Lower leg skin (tissue), 4 donors: ENCODE data around the gene SLC1A1. TPM values are rescaled to one million over a fixed set of nuclear protein-coding genes. Genes with fewer than 3 reads are reported as not detected.

Experiments used
- DNase-seq, 2 donors: peaks; one replicate each; pipeline ENCODE4 v3.0.0-alpha.2; 2019; ENCODE audit warnings: low spot score in 2 of 2
- H3K4me3 ChIP-seq: fragments of 200-600 bp; sonication (generic); 2 replicates; pipeline ENCODE4 v1.5.1; 2017; ENCODE audit warnings: mild to moderate bottlenecking, low read depth; ENCODE audit not compliant: poor library complexity, severe bottlenecking
- POLR2A ChIP-seq, 2 donors: fragments of 450-650 bp; IDR thresholded peaks; one replicate each; pipeline ENCODE4 v1.6.1; 2016 to 2017; ENCODE audit warnings: antibody characterized with exemption in 2 of 2, mild to moderate bottlenecking in 1 of 2, moderate library complexity in 1 of 2
- WGBS, 2 donors: methylation state at CpG; one replicate each; pipeline ENCODE4 v1.1.5; 2018; 5-methylcytosine and 5-hydroxymethylcytosine counted together
- intact Hi-C: fragments of 100-400 bp; cut with DNase I; formaldehyde crosslinking; loops from one replicate; pipeline ENCODE4 v1.15.0; 2023; ENCODE audit warnings: low total_unique reads
- total RNA-seq, 4 donors: library from RNA; depleted of rRNA; stranded (reverse); fragments of >200 nt; gene quantifications; one replicate each; pipeline ENCODE4 v1.1.0, GENCODE V29; 2016
- TF ChIP-seq, protein P1 (sequence below), 3 donors: fragments of 450-650 bp; IDR thresholded peaks; one replicate each; pipeline ENCODE4 v1.5.1; 2016; ENCODE audit warnings: antibody characterized with exemption in 3 of 3, mild to moderate bottlenecking in 3 of 3, moderate library complexity in 2 of 3

The SLC1A1 gene
- total RNA-seq, 4 donors from 2014 or later: 1.1 to 2.2 (median 2.0) TPM

- intact Hi-C loops: no loop called here
- no peak overlapping the region for H3K4me3 ChIP-seq
- TF ChIP-seq, protein P1, sequence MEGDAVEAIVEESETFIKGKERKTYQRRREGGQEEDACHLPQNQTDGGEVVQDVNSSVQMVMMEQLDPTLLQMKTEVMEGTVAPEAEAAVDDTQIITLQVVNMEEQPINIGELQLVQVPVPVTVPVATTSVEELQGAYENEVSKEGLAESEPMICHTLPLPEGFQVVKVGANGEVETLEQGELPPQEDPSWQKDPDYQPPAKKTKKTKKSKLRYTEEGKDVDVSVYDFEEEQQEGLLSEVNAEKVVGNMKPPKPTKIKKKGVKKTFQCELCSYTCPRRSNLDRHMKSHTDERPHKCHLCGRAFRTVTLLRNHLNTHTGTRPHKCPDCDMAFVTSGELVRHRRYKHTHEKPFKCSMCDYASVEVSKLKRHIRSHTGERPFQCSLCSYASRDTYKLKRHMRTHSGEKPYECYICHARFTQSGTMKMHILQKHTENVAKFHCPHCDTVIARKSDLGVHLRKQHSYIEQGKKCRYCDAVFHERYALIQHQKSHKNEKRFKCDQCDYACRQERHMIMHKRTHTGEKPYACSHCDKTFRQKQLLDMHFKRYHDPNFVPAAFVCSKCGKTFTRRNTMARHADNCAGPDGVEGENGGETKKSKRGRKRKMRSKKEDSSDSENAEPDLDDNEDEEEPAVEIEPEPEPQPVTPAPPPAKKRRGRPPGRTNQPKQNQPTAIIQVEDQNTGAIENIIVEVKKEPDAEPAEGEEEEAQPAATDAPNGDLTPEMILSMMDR (IDR thresholded peaks at IDR 0.05): no peak
- no peak for TF ChIP-seq POLR2A (IDR thresholded peaks at IDR 0.05)
- WGBS, 2 donors: 88 to 90% methylated on average over 7 of the region's 7 CpGs
- DNase-seq: no peak
Observed at GRCh38 chr9:4574657-4575243, 84.5 kb downstream of the SLC1A1 start.

DNA sequence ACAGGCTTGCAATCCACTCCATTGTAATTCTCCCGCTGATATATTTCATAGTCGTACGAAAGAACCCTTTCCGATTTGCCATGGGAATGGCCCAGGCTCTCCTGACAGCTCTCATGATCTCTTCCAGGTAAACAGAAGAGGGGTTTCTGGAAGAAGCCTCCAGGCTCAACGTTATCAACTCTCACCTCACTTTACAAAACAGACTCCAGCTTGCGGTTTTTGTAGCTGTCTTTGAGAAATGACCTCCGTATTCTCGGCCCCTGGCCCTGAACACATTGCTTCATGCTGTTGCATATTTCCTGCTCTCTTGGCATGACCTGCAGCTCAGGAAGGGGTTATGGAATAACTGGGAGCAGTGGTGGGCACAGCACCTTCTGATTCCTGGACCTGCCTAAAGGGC, 85.7 kb downstream of the SLC1A1 start:
- intact Hi-C loops: no loop called here
- no peak for TF ChIP-seq POLR2A (IDR thresholded peaks at IDR 0.05)
- TF ChIP-seq, protein P1 (IDR thresholded peaks at IDR 0.05): no peak
- H3K4me3 ChIP-seq: no peak overlapping the region
- DNase-seq: no peak
- 90 to 96% methylated on average over 8 of the region's 8 CpGs for WGBS, 2 donors

DNA sequence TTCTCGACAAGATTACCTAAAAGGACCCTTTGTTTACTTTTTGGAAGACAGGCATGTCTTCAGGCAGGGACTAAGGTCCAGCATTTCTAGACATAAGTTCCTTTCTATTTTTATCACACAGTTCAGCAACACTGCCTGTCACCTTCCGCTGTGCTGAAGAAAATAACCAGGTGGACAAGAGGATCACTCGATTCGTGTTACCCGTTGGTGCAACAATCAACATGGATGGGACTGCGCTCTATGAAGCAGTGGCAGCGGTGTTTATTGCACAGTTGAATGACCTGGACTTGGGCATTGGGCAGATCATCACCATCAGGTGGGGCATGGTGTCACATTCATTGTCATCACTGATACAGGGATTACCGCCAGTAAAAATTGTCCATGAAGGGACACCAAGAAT, 86.2 kb downstream of the SLC1A1 start:
- no peak for DNase-seq
- 94 to 96% methylated on average over 8 of the region's 8 CpGs for WGBS, 2 donors
- intact Hi-C loops: no loop called here
- H3K4me3 ChIP-seq: no peak overlapping the region
- TF ChIP-seq, protein P1 (IDR thresholded peaks at IDR 0.05): no peak
- TF ChIP-seq POLR2A (IDR thresholded peaks at IDR 0.05): no peak

- TF ChIP-seq POLR2A (IDR thresholded peaks at IDR 0.05): no peak
- TF ChIP-seq, protein P1 (IDR thresholded peaks at IDR 0.05): no peak
- 58 to 64% methylated on average over 2 of the region's 2 CpGs for WGBS, 2 donors
- intact Hi-C loops: no loop called here
- DNase-seq: no peak
- no peak overlapping the region for H3K4me3 ChIP-seq
Observed at GRCh38 chr9:4579001-4579400, 88.7 kb downstream of the SLC1A1 start.

DNA sequence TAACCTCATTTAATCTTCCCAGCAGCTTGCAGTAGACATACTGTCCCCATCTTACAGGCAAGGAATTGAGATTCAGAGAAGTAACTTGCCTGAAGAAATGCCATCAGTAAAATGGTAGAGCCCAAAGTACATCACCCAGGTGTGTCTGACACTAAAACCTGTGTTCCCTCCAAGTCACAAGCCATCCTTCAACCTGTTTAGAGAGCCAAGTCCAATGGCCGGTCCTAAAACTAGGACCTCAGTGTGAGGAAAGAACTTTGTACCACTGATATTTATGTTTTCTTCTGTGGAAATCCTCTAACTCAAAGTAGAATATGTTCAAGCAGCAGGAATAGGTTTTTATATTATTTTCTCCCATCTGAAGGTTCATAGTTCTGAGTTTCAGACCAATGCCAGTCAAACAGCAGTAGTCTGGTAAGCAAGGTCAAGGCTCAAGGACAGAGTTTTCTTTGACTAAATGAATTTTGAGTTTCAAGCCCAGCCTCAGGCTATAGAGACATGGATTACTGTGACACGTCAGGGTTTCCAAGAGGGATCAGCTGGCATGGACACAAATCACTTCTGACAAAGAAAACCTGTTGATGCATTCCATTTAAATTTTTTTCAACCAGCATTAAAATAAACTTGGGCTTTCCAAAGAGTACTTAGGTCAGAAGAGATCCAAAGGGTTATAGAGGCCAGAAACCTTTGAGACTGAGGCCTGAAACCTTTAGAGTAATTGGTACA, 90.9 kb downstream of the SLC1A1 start:
- 65 to 75% methylated on average over 2 of the region's 2 CpGs for WGBS, 2 donors
- no peak for TF ChIP-seq POLR2A (IDR thresholded peaks at IDR 0.05)
- TF ChIP-seq, protein P1 (IDR thresholded peaks at IDR 0.05): no peak
- intact Hi-C loops: loop anchor here (10.0 kb wide), 1 partner anchor 1514 kb away; no protein-coding TSS in a partner anchor
- no peak overlapping the region for H3K4me3 ChIP-seq
- DNase-seq: no peak
